ENCODE data around the gene ATXN1. TPM values are rescaled to one million over a fixed set of nuclear protein-coding genes. Genes with fewer than 3 reads are reported as not detected.

The ATXN1 gene
- total and polyA plus RNA-seq, 2 experiments from 2014 or later = 4.8 to 9.1 TPM

DNA sequence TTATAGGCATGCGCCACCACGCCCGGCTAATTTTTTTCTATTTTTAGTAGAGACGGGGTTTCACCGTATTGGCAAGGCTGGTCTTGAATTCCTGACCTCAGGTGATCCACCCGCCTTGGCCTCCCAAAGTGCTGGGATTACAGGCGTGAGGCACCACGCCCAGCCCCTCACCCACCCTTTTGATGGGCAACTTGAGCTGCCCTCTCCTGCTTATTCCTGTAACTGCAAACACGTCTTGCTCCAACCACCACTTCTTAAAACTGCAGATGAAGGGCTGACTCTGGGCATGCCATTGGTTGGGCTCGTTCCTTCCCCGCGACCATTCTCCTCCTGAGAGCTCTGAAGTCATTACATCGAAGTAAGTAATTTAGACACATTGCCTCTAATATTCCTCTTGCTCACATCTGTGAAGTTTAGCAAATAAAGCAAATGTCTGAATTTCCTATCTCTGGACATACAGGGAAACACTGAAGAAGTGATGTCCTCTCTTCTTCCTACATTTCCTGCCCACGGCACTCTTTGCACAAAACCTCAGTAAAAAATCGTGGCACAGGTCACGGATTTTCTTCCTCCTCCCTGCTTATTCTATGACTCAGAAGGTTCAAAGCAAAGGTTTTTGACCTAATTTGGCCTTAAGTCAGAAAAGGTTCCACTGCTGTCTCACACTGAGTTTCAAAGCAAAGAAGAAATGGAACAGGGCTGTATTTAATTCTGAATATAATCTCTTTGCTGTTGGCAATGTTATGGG lies 405.4 kb downstream of the ATXN1 start:
- H3K4me3 Mint-ChIP-seq = no peak overlapping the region
- no peak overlapping the region for H3K4me2 ChIP-seq
- no peaks in the 10 kb centered on the region for H3K9me3 Mint-ChIP-seq

DNA sequence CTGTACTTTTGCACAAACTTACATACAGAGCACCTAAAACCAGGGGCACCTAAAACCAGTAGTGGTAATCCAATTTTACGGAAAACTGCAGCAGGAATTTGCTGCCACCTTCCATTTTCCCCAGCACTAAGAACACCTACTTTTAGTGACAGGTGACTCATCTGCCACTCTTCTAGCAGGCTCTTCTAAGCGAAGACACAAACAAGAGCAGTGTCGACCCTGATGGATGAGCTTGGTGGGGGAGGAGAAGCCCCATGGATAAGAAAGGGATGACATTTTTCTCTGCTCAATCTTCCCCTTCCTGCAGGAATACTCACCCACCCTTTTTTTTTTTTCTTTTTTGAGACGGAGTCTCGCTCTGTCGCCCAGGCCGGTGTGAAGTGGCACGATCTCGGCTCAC lies 406.0 kb downstream of the ATXN1 start:
- Mint-ChIP-seq H3K4me3 (no peak overlapping the region), H3K27ac (no peak overlapping the region), H3K36me3 (ENCODE audit: low read depth) (no peaks in the 10 kb centered on the region), H3K9me3 (no peaks in the 10 kb centered on the region), H3K4me1 (peaks cover 5% of the 10 kb centered on the region), H3K27me3 (ENCODE audit: insufficient read depth, low read depth, poor library complexity) (peaks cover 2% of the 10 kb centered on the region)
- Histone ChIP-seq H3K4me3 (no peak overlapping the region), H3K36me3 (ENCODE audit: insufficient read depth) (no peaks in the 10 kb centered on the region), H3F3A (replicated peaks; ENCODE audit: low read depth) (no peaks in the 10 kb centered on the region), H2AFZ (no peak overlapping the region), H3K27ac (ENCODE audit: low read depth) (no peak overlapping the region), H3K9me2 (ENCODE audit: insufficient read depth) (no peaks in the 10 kb centered on the region), H4K20me1 (replicated peaks; ENCODE audit: insufficient read depth) (no peaks in the 10 kb centered on the region; the same call in 1 of the 2 replicates), H3K4me2 (no peak overlapping the region), H3K27me3 (ENCODE audit: insufficient read depth) (no peaks in the 10 kb centered on the region), H3K79me2 (replicated peaks; ENCODE audit: insufficient read depth) (no peaks in the 10 kb centered on the region), H3K4me1 (ENCODE audit: insufficient read depth) (no peaks in the 10 kb centered on the region)
- no peak for ATAC-seq
- DNase-seq (ENCODE audit: low spot score) = no peak
- TF ChIP-seq STAT1 (IDR thresholded peaks at IDR 0.05; ENCODE audit: unreplicated experiment) (no peak), ZNF114 (CRISPR knock-in tag; IDR thresholded peaks at IDR 0.05) (no peak), NANOG (IDR thresholded peaks at IDR 0.05; ENCODE audit: borderline replicate concordance) (no peak)
- TF ChIP-seq, protein P1, sequence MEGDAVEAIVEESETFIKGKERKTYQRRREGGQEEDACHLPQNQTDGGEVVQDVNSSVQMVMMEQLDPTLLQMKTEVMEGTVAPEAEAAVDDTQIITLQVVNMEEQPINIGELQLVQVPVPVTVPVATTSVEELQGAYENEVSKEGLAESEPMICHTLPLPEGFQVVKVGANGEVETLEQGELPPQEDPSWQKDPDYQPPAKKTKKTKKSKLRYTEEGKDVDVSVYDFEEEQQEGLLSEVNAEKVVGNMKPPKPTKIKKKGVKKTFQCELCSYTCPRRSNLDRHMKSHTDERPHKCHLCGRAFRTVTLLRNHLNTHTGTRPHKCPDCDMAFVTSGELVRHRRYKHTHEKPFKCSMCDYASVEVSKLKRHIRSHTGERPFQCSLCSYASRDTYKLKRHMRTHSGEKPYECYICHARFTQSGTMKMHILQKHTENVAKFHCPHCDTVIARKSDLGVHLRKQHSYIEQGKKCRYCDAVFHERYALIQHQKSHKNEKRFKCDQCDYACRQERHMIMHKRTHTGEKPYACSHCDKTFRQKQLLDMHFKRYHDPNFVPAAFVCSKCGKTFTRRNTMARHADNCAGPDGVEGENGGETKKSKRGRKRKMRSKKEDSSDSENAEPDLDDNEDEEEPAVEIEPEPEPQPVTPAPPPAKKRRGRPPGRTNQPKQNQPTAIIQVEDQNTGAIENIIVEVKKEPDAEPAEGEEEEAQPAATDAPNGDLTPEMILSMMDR (conservative IDR thresholded peaks at IDR 0.05; ENCODE audit: low read depth in 2 of 2) = no peak
- TF ChIP-seq, protein P2, sequence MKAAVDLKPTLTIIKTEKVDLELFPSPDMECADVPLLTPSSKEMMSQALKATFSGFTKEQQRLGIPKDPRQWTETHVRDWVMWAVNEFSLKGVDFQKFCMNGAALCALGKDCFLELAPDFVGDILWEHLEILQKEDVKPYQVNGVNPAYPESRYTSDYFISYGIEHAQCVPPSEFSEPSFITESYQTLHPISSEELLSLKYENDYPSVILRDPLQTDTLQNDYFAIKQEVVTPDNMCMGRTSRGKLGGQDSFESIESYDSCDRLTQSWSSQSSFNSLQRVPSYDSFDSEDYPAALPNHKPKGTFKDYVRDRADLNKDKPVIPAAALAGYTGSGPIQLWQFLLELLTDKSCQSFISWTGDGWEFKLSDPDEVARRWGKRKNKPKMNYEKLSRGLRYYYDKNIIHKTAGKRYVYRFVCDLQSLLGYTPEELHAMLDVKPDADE (IDR thresholded peaks at IDR 0.05) = no peak

More for the DNA sequence above, 405.4 kb downstream of the ATXN1 start:
- H3K79me2 ChIP-seq (replicated peaks; ENCODE audit: insufficient read depth) = no peaks in the 10 kb centered on the region
- no peaks in the 10 kb centered on the region for H3K36me3 ChIP-seq (ENCODE audit: insufficient read depth)
- H3K27ac Mint-ChIP-seq = no peak overlapping the region
- DNase-seq (ENCODE audit: low spot score) = peak; percentile 34
- peaks cover 5% of the 10 kb centered on the region for H3K4me1 Mint-ChIP-seq
- peak; percentile 88 for ATAC-seq
- H3K27me3 ChIP-seq (ENCODE audit: insufficient read depth) = no peaks in the 10 kb centered on the region
- H4K20me1 ChIP-seq (replicated peaks; ENCODE audit: insufficient read depth) = no peaks in the 10 kb centered on the region; the same call in 1 of the 2 replicates
- no peak overlapping the region for H2AFZ ChIP-seq
- H3F3A ChIP-seq (replicated peaks; ENCODE audit: low read depth) = no peaks in the 10 kb centered on the region
- peaks cover under 1% of the 10 kb centered on the region for H3K27me3 Mint-ChIP-seq (ENCODE audit: insufficient read depth, low read depth, poor library complexity)
- no peaks in the 10 kb centered on the region for H3K36me3 Mint-ChIP-seq (ENCODE audit: low read depth)
- H3K9me2 ChIP-seq (ENCODE audit: insufficient read depth) = no peaks in the 10 kb centered on the region
- H3K4me1 ChIP-seq (ENCODE audit: insufficient read depth) = no peaks in the 10 kb centered on the region
- TF ChIP-seq CREB1 (CRISPR knock-in tag; IDR thresholded peaks at IDR 0.05; ENCODE audit: low read depth) (no peak), EZH2phosphoT487 (IDR thresholded peaks at IDR 0.05; ENCODE audit: unreplicated experiment) (no peak)
- TF ChIP-seq, protein P1 (conservative IDR thresholded peaks at IDR 0.05; ENCODE audit: low read depth in 2 of 2) = peak in 1 of 2 experiments; percentile 19; a peak in 2 of 4 replicates
- TF ChIP-seq, protein P2 (IDR thresholded peaks at IDR 0.05) = no peak
- H3K4me3 ChIP-seq = no peak overlapping the region
- no peak overlapping the region for H3K27ac ChIP-seq (ENCODE audit: low read depth)

Measured in GM23338 (cell line).